HCT116 (cell line): ENCODE measurements around the gene NOL4L. TPM values are rescaled to one million over a fixed set of nuclear protein-coding genes. Genes with fewer than 3 reads are reported as not detected.

Source experiments
- ATAC-seq: fragments of 200-7000 bp; cut with Tn5 transposase; 2 replicates; pipeline ENCODE4 v1.9.1; 2020; ENCODE audit warnings: mild to moderate bottlenecking, moderate library complexity
- BruUV-seq: library from RNA; stranded (reverse); fragments of 400-500 nt; replicated peaks from 2 replicates; lab custom pipeline; 2021; lab: Mats Ljungman, UMichigan
- CTCF ChIA-PET: fragments of 300-600 bp; sonication (Branson Sonifier 250); formaldehyde crosslinking; loops from one replicate; lab custom pipeline; 2021; ENCODE audit warnings: antibody characterized with exemption; lab: Charles Lee
- POLR2A ChIA-PET: fragments of 300-600, 350-600 bp; sonication (Branson Sonifier 250); formaldehyde crosslinking; loops from one replicate; lab custom pipeline; 2021; ENCODE audit warnings: antibody characterized with exemption; lab: Charles Lee
- RAD21 ChIA-PET, 2 experiments: fragments of 300-600 bp; sonication (Branson Sonifier 250); formaldehyde crosslinking; loops; one replicate each; lab custom pipeline; 2023; ENCODE audit warnings: low total read pairs in 2 of 2; ENCODE audit not compliant: uncharacterized antibody in 2 of 2, unreplicated experiment in 2 of 2, low non-redundant PET in 1 of 2; lab: Charles Lee
- DNase-seq: peaks from one replicate; pipeline ENCODE4 v3.0.0-alpha.2; 2010; ENCODE audit warnings: low read depth, low spot score
- H2AFZ ChIP-seq: fragments of 200-600 bp; shearing (Covaris generic), sonication (generic); 2 replicates; pipeline ENCODE4 v1.6.1; 2017; ENCODE audit warnings: low read depth, mixed run types, mixed read lengths, antibody characterized with exemption, low read length; ENCODE audit not compliant: poor library complexity, severe bottlenecking
- H3K27ac ChIP-seq: 2 replicates; pipeline ENCODE4 v1.5.1; 2012; ENCODE audit warnings: low read depth, low read length
- H3K27me3 ChIP-seq: fragments of 200-600 bp; sonication (generic); 2 replicates; pipeline ENCODE4 v1.6.1; 2016; ENCODE audit warnings: mixed run types, low read length, mixed read lengths; ENCODE audit not compliant: insufficient read depth
- H3K36me3 ChIP-seq, 2 experiments: fragments of 200-500 bp in 1 of 2; fragments of 200-600 bp in 1 of 2; sonication (Bioruptor generic) in 1 of 2; sonication (generic) in 1 of 2; 2 replicates each; pipeline versions ENCODE4 v1.5.1 to v1.6.1; 2014 to 2016; ENCODE audit warnings: low read length in 2 of 2, inconsistent platforms in 1 of 2, mixed read lengths in 1 of 2, mixed run types in 1 of 2; ENCODE audit not compliant: insufficient read depth in 2 of 2, control insufficient read depth in 1 of 2
- H3K4me1 ChIP-seq, 2 experiments: fragments of 200-600 bp in 1 of 2; sonication (generic) in 1 of 2; 2 replicates each; pipeline versions ENCODE4 v1.5.1 to v1.6.1; 2012 to 2017; ENCODE audit warnings: low read length in 2 of 2, inconsistent platforms in 1 of 2, mild to moderate bottlenecking in 1 of 2, mixed read lengths in 1 of 2, mixed run types in 1 of 2, moderate library complexity in 1 of 2; ENCODE audit not compliant: insufficient read depth in 2 of 2, control insufficient read depth in 1 of 2
- H3K4me2 ChIP-seq: fragments of 200-600 bp; sonication (generic); 2 replicates; pipeline ENCODE4 v1.6.1; 2017; ENCODE audit warnings: mixed run types, low read length, mixed read lengths
- H3K4me3 ChIP-seq, 2 experiments: fragments of 200-600 bp in 1 of 2; sonication (generic) in 1 of 2; replicated peaks in 1 of 2; 2 replicates each; pipeline ENCODE4 v1.5.1; 2011 to 2016; ENCODE audit warnings: low read length in 2 of 2, control low read depth in 1 of 2, low read depth in 1 of 2, mild to moderate bottlenecking in 1 of 2, mixed read lengths in 1 of 2, mixed run types in 1 of 2
- H3K79me2 ChIP-seq: fragments of 200-600 bp; sonication (generic); 2 replicates; pipeline ENCODE4 v1.6.1; 2017; ENCODE audit warnings: mild to moderate bottlenecking, mixed run types, low read length, moderate library complexity, mixed read lengths; ENCODE audit not compliant: insufficient read depth
- H3K9ac ChIP-seq: fragments of 200-600 bp; sonication (generic); 2 replicates; pipeline ENCODE4 v1.6.1; 2016; ENCODE audit warnings: low read length, mixed read lengths
- H3K9me2 ChIP-seq: fragments of 200-600 bp; sonication (generic), shearing (Covaris generic); 2 replicates; pipeline ENCODE4 v1.6.1; 2017; ENCODE audit warnings: mixed run types, mild to moderate bottlenecking, moderate library complexity; ENCODE audit not compliant: insufficient read depth
- H3K9me3 ChIP-seq, 2 experiments: fragments of 200-500 bp in 1 of 2; fragments of 200-600 bp in 1 of 2; sonication (Bioruptor generic) in 1 of 2; sonication (generic) in 1 of 2; 2 replicates each; pipeline ENCODE4 v1.6.1; 2014 to 2017; ENCODE audit warnings: low read length in 2 of 2, mixed read lengths in 2 of 2, inconsistent platforms in 1 of 2, low read depth in 1 of 2, mild to moderate bottlenecking in 1 of 2, mixed run types in 1 of 2, moderate library complexity in 1 of 2; ENCODE audit not compliant: control insufficient read depth in 1 of 2, insufficient read depth in 1 of 2
- H4K20me1 ChIP-seq: fragments of 200-600 bp; sonication (generic), shearing (Covaris generic); 2 replicates; pipeline ENCODE4 v1.6.1; 2017; ENCODE audit warnings: mixed run types, mild to moderate bottlenecking, moderate library complexity; ENCODE audit not compliant: insufficient read depth
- CBX3 ChIP-seq: IDR thresholded peaks from 2 replicates; pipeline ENCODE4 v1.6.1; 2012; ENCODE audit warnings: low read depth
- CEBPB ChIP-seq: IDR thresholded peaks from 2 replicates; pipeline ENCODE4 v1.6.1; 2012; ENCODE audit warnings: low read depth
- CTCF ChIP-seq, 3 experiments: fragments of 200-600 bp in 1 of 3; sonication (generic) in 1 of 3; IDR thresholded peaks in 2 of 3; conservative IDR thresholded peaks in 1 of 3; 2 replicates each; pipeline ENCODE4 v1.5.1; 2012 to 2017; ENCODE audit warnings: low read depth in 2 of 3, low read length in 2 of 3, antibody characterized with exemption in 1 of 3, borderline replicate concordance in 1 of 3, control low read depth in 1 of 3, mild to moderate bottlenecking in 1 of 3, mixed read lengths in 1 of 3, mixed run types in 1 of 3, moderate library complexity in 1 of 3; ENCODE audit not compliant: insufficient read depth in 1 of 3
- EZH2 ChIP-seq: fragments of 200-600 bp; sonication (generic); IDR thresholded peaks from 2 replicates; pipeline ENCODE4 v1.6.1; 2017; ENCODE audit warnings: antibody characterized with exemption, mixed run types
- EZH2phosphoT487 ChIP-seq: fragments of 200-600 bp; IDR thresholded peaks from 2 replicates; pipeline ENCODE4 v1.6.1; 2018; ENCODE audit warnings: antibody characterized with exemption, borderline replicate concordance
- MAX ChIP-seq: IDR thresholded peaks from 2 replicates; pipeline ENCODE4 v1.6.1; 2012
- POLR2AphosphoS5 ChIP-seq: IDR thresholded peaks from 2 replicates; pipeline ENCODE4 v1.6.1; 2011; ENCODE audit warnings: mild to moderate bottlenecking, low read depth, low read length, moderate library complexity
- RAD21 ChIP-seq: IDR thresholded peaks from 2 replicates; pipeline ENCODE4 v1.6.1; 2012; ENCODE audit warnings: low read depth, mild to moderate bottlenecking
- TCF7L2 ChIP-seq: IDR thresholded peaks from 2 replicates; pipeline ENCODE4 v1.7.0; 2011; ENCODE audit warnings: borderline replicate concordance, inconsistent platforms; ENCODE audit not compliant: insufficient read depth, insufficient read length; ENCODE audit errors: extremely low read depth
- YY1 ChIP-seq: IDR thresholded peaks from 2 replicates; pipeline ENCODE4 v1.6.1; 2011; ENCODE audit warnings: low read length, low read depth, moderate library complexity, mild to moderate bottlenecking; ENCODE audit not compliant: insufficient replicate concordance; ENCODE audit errors: extremely low read depth
- intact Hi-C: fragments of 100-400 bp; cut with micrococcal nuclease; formaldehyde crosslinking; loops from 2 replicates; pipeline ENCODE4 v1.10.0; 2022
- total RNA-seq: library from RNA; stranded (reverse); gene quantifications from one replicate; pipeline ENCODE4 v1.2.1, GENCODE V29; 2021; ENCODE audit not compliant: unreplicated experiment

Gene NOL4L
- total RNA-seq, 1 experiment from 2014 or later: 5.9 TPM

GRCh38 chr20:32510120-32510600 lies 75.0 kb downstream of the NOL4L start:
- ATAC-seq (no peak), DNase-seq (no peak)
- H4K20me1 ChIP-seq: no peaks in the 10 kb centered on the region
- ChIA-PET CTCF (no interaction called here), RAD21 (no interaction called here), POLR2A (no interaction called here)
- no peak overlapping the region for H2AFZ ChIP-seq
- H3K9me2 ChIP-seq: no peaks in the 10 kb centered on the region
- no peaks in the 10 kb centered on the region for H3K79me2 ChIP-seq
- H3K4me1 ChIP-seq: no peaks in the 10 kb centered on the region
- TF ChIP-seq YY1: no peak
- TF ChIP-seq EZH2: no peak
- no peak for TF ChIP-seq MAX
- TF ChIP-seq TCF7L2: no peak
- TF ChIP-seq CEBPB: no peak
- no peaks in the 10 kb centered on the region for H3K36me3 ChIP-seq
- no peak overlapping the region for H3K4me2 ChIP-seq
- BruUV-seq: no TSS peak
- H3K9ac ChIP-seq: no peak overlapping the region
- intact Hi-C loops: no loop called here
- H3K27ac ChIP-seq: no peak overlapping the region
- H3K9me3 ChIP-seq: no peaks in the 10 kb centered on the region
- no peak overlapping the region for H3K4me3 ChIP-seq
- no peaks in the 10 kb centered on the region for H3K27me3 ChIP-seq

GRCh38 chr20:32509639-32510066 lies 75.5 kb downstream of the NOL4L start:
- no peak for TF ChIP-seq CEBPB
- TF ChIP-seq RAD21: peak; percentile 14; the same call in 1 of the 2 replicates
- TF ChIP-seq POLR2AphosphoS5: no peak
- TF ChIP-seq CTCF (IDR thresholded peaks at IDR 0.05 in 2 of 3, conservative IDR thresholded peaks at IDR 0.05 in 1 of 3; ENCODE audit: borderline replicate concordance in 1 of 3, insufficient read depth in 1 of 3, low read depth in 2 of 3, low read length in 2 of 3): peak in 2 of 3 experiments; percentile 14 to 25; a peak in 1 of 6 replicates
- TF ChIP-seq CBX3: no peak
- TF ChIP-seq EZH2phosphoT487: no peak
- no peak for TF ChIP-seq MAX
- TF ChIP-seq EZH2: no peak
- H3K4me3 ChIP-seq: no peak overlapping the region
- ATAC-seq (no peak), DNase-seq (no peak)
- H4K20me1 ChIP-seq: no peaks in the 10 kb centered on the region
- H3K9ac ChIP-seq: no peak overlapping the region
- H3K4me2 ChIP-seq: no peak overlapping the region
- H3K9me3 ChIP-seq: no peaks in the 10 kb centered on the region
- H3K36me3 ChIP-seq: no peaks in the 10 kb centered on the region
- no TSS peak for BruUV-seq
- no peaks in the 10 kb centered on the region for H3K4me1 ChIP-seq
- CTCF ChIA-PET: no interaction called here
- no peak overlapping the region for H2AFZ ChIP-seq
- no peak overlapping the region for H3K27ac ChIP-seq
- intact Hi-C loops: no loop called here
- H3K27me3 ChIP-seq: no peaks in the 10 kb centered on the region
- POLR2A ChIA-PET: no interaction called here
- RAD21 ChIA-PET: no interaction called here
- no peaks in the 10 kb centered on the region for H3K79me2 ChIP-seq
- H3K9me2 ChIP-seq: no peaks in the 10 kb centered on the region
